ENCODE results near the gene EVA1A.

Gene EVA1A

GRCh38 chr2:75598589-75599155 is 37.9 kb upstream of the EVA1A start:
- no peak for TF ChIP-seq CTCF (IDR thresholded peaks at IDR 0.05; ENCODE audit: extremely low read depth, missing control alignments)
- no peak for DNase-seq (ENCODE audit: low spot score)

GRCh38 chr2:75597949-75598348 is 37.2 kb upstream of the EVA1A start:
- TF ChIP-seq CTCF (IDR thresholded peaks at IDR 0.05; ENCODE audit: extremely low read depth, missing control alignments), result no peak
- DNase-seq (ENCODE audit: low spot score), result no peak

GRCh38 chr2:75596784-75597183 is 36.0 kb upstream of the EVA1A start:
- TF ChIP-seq CTCF (IDR thresholded peaks at IDR 0.05; ENCODE audit: extremely low read depth, missing control alignments), result no peak

GRCh38 chr2:75595541-75596395 is 35.0 kb upstream of the EVA1A start:
- no peak for DNase-seq (ENCODE audit: low spot score)
- no peak for TF ChIP-seq CTCF (IDR thresholded peaks at IDR 0.05; ENCODE audit: extremely low read depth, missing control alignments)

More at GRCh38 chr2:75596784-75597183, 36.0 kb upstream of the EVA1A start:
- no peak for DNase-seq (ENCODE audit: low spot score)

- TF ChIP-seq CTCF (IDR thresholded peaks at IDR 0.05; ENCODE audit: extremely low read depth, missing control alignments), result no peak
- DNase-seq (ENCODE audit: low spot score), result no peak
These were observed 33.9 kb upstream of the EVA1A start for GRCh38 chr2:75594596-75594995.

- no peak for DNase-seq (ENCODE audit: low spot score)
- no peak for TF ChIP-seq CTCF (IDR thresholded peaks at IDR 0.05; ENCODE audit: extremely low read depth, missing control alignments)
These were observed 32.1 kb upstream of the EVA1A start for GRCh38 chr2:75592888-75593287.

GRCh38 chr2:75592030-75592429 is 31.3 kb upstream of the EVA1A start:
- DNase-seq (ENCODE audit: low spot score), result no peak
- TF ChIP-seq CTCF (IDR thresholded peaks at IDR 0.05; ENCODE audit: extremely low read depth, missing control alignments), result no peak

All from GM20000 (cell line).